HEK293 (cell line): ENCODE results near the gene PRELID2.

Experiments
- KLF16 ChIP-seq: fragments of 450-650 bp; formaldehyde crosslinking; IDR thresholded peaks from 2 replicates; pipeline ENCODE4 v1.5.1; 2017; ENCODE audit warnings: missing biosample characterization, missing genetic modification characterization
- MEIS1 ChIP-seq: sonication (generic); formaldehyde crosslinking; IDR thresholded peaks from 2 replicates; pipeline ENCODE4 v1.8.1; 2022; ENCODE audit warnings: missing genetic modification reagents, mild to moderate bottlenecking, borderline replicate concordance
- REPIN1 ChIP-seq: fragments of 450-650 bp; formaldehyde crosslinking; IDR thresholded peaks from 2 replicates; pipeline ENCODE4 v1.5.1; 2017; ENCODE audit warnings: missing biosample characterization, missing genetic modification characterization, low read depth
- ZBTB20 ChIP-seq: fragments of 450-650 bp; formaldehyde crosslinking; IDR thresholded peaks from 2 replicates; pipeline ENCODE4 v1.5.1; 2016; ENCODE audit warnings: missing biosample characterization, missing genetic modification characterization
- ZNF175 ChIP-seq: fragments of 450-650 bp; formaldehyde crosslinking; IDR thresholded peaks from 2 replicates; pipeline ENCODE4 v1.5.1; 2016; ENCODE audit warnings: missing biosample characterization, missing genetic modification characterization
- ZNF324 ChIP-seq: fragments of 450-650 bp; formaldehyde crosslinking; IDR thresholded peaks from 2 replicates; pipeline ENCODE4 v1.5.1; 2016; ENCODE audit warnings: missing biosample characterization, missing genetic modification characterization
- ZNF561 ChIP-seq: fragments of 450-650 bp; IDR thresholded peaks from 2 replicates; pipeline ENCODE4 v1.5.1; 2018; ENCODE audit warnings: missing biosample characterization, missing genetic modification characterization, borderline replicate concordance
- TF ChIP-seq, protein P1 (sequence below): sonication (generic); formaldehyde crosslinking; IDR thresholded peaks from 2 replicates; pipeline ENCODE4 v1.8.1; 2022; ENCODE audit warnings: mild to moderate bottlenecking, moderate library complexity, missing genetic modification reagents
- TF ChIP-seq, protein P2 (sequence below): fragments of 450-650 bp; formaldehyde crosslinking; IDR thresholded peaks from 2 replicates; pipeline ENCODE4 v1.5.1; 2016; ENCODE audit warnings: missing biosample characterization, missing genetic modification characterization

DNA sequence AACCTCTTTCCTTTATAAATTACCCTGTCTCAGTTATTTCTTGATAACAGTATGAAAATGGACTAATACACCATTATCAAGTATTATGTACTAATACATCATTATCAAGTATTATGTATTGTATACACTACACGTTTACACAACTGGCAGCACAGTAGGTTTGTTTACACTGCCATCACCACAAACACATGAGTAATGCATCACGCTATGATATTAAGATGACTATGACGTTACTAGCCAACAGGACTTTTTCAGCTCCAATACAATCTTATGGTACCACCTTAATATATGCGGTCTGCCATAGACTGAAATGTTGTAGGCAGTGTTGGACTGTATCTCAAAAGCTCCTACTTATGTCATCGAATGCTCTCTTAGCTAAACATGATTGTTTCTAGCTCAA, 28.2 kb downstream of the PRELID2 start:
- TF ChIP-seq ZNF324 (tag by site-specific recombination) (no peak), KLF16 (tag by site-specific recombination) (no peak), ZNF561 (no peak), ZNF175 (tag by site-specific recombination) (no peak), REPIN1 (no peak), MEIS1 (CRISPR knock-in tag) (no peak), ZBTB20 (no peak)
- TF ChIP-seq, protein P1, sequence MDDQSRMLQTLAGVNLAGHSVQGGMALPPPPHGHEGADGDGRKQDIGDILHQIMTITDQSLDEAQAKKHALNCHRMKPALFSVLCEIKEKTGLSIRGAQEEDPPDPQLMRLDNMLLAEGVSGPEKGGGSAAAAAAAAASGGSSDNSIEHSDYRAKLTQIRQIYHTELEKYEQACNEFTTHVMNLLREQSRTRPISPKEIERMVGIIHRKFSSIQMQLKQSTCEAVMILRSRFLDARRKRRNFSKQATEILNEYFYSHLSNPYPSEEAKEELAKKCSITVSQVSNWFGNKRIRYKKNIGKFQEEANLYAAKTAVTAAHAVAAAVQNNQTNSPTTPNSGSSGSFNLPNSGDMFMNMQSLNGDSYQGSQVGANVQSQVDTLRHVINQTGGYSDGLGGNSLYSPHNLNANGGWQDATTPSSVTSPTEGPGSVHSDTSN, result no peak
- TF ChIP-seq, protein P2, sequence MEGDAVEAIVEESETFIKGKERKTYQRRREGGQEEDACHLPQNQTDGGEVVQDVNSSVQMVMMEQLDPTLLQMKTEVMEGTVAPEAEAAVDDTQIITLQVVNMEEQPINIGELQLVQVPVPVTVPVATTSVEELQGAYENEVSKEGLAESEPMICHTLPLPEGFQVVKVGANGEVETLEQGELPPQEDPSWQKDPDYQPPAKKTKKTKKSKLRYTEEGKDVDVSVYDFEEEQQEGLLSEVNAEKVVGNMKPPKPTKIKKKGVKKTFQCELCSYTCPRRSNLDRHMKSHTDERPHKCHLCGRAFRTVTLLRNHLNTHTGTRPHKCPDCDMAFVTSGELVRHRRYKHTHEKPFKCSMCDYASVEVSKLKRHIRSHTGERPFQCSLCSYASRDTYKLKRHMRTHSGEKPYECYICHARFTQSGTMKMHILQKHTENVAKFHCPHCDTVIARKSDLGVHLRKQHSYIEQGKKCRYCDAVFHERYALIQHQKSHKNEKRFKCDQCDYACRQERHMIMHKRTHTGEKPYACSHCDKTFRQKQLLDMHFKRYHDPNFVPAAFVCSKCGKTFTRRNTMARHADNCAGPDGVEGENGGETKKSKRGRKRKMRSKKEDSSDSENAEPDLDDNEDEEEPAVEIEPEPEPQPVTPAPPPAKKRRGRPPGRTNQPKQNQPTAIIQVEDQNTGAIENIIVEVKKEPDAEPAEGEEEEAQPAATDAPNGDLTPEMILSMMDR (tag by site-specific recombination), result no peak
